GM12875 (cell line): ENCODE results near the gene ZNF608.

Source experiments
- H3K4me3 ChIP-seq: one replicate; pipeline ENCODE4 v1.5.1; 2011; ENCODE audit warnings: low read depth, low read length, control low read depth
- CTCF ChIP-seq: IDR thresholded peaks from 2 replicates; pipeline ENCODE4 v1.5.1; 2011; ENCODE audit warnings: low read depth, mild to moderate bottlenecking, control low read depth, inconsistent platforms, low read length, moderate library complexity, borderline replicate concordance; ENCODE audit not compliant: insufficient read depth

ZNF608 gene

GRCh38 chr5:124725040-124725434 lies 21.4 kb downstream of the ZNF608 start:
- TF ChIP-seq CTCF = peak; percentile 60
- H3K4me3 ChIP-seq = peak overlapping the region; percentile 69

DNA sequence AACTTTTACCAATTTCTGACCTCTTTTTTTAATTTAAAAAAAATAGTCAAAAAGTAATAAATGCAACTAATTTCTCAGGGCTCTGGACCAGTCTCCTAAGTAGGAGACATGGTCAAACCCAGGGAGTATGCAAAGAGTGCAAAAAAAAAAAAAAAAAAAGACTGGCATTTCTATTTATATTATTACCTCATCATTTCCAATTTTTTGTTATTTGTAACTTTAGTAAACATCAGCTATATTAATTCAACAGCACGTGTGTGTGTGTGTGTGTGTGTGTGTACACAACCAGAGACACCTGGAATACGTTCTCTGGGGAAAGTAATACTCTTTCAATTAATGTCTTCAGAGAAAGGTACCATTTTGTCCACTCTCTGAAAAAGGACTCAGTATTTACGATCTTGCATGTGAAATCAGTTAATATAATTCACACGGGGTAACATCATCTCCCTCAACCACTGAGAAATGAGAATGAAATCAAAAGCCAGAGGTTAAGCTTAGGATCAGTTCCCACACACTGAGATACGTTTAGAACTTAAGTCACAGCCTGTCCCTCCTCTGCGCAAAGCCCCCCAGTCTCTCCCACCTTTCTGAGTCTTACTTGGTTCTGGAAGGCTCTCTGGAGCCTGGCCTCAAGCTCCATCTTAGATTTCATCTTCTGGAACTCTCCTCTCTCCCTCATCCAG lies 21.9 kb downstream of the ZNF608 start:
- TF ChIP-seq CTCF = no peak
- H3K4me3 ChIP-seq = peak overlapping the region; percentile 69

DNA sequence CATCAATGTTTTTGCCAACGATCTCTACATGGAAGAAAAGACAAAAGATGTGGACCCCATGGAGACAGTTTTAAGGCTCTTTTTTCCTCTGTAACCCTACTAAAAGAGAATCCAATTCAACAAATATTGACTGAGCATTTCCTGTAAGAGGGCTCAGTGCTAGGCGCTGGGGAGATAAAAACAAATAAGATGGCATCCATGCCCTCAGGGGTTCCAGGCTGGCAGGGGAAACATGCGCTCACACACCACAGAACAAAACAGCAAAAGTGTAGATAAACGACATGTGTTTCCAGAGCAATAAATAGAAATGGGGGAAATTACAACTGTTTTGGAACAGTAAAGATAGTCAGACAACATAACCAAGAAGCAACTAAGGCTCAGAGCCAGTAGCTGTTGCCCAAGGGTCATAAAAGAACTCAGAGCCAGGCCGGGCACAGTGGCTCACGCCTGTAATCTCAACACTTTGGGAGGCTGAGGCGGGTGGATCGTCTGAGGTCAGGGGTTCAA lies 25.2 kb downstream of the ZNF608 start:
- H3K4me3 ChIP-seq = no peak overlapping the region
- no peak for TF ChIP-seq CTCF

DNA sequence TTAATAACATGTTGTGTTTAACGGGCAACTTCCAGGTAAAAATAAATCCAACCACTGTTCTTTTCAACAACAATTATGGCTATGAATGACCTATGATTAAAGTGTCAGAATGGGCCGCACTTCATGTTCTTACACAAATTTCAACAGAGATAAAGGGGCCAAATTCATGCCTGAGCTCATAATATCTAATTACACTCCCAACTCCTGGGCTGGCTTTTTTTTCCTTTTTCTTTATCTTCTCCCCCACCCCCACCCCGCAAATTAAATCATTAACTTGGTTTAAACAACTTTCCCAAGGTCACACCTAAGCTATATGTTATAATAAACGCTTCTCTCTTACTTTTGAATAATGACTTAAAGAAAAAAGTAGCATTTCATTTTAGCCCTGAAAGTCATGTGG lies 25.8 kb downstream of the ZNF608 start:
- no peak for TF ChIP-seq CTCF
- no peak overlapping the region for H3K4me3 ChIP-seq

- no peak overlapping the region for H3K4me3 ChIP-seq
- no peak for TF ChIP-seq CTCF
Observed at GRCh38 chr5:124719113-124719967, 27.1 kb downstream of the ZNF608 start.

DNA sequence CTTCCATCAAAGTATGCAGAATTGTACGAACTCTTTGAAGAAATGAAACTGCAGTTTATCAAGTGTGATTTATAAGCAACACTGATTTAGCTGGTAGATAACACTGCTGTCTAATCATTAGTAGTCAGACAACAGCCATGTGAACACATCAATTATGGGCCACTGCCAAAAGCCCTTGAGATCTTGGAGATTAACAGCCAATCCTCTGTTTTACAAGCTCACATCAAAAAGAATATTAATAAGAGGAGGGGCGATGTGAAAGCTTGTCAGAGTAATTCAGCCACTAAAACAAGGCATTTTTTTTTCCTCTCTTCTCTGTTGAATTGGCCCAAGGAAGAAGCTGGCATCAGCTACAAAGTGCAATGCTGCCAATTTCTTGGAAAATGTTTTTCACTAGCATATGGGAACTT lies 28.1 kb downstream of the ZNF608 start:
- no peak overlapping the region for H3K4me3 ChIP-seq
- TF ChIP-seq CTCF = no peak
